NCI-H2029 treated with DMSO at 0.1 percent for 48 hours (cell line): Measurements from ENCODE around the gene ANKRD22.
"Not testable (repeated sequence)": the region's sequence is repeated elsewhere in the genome, so short reads cannot be mapped to it uniquely, and the experiment has no call there.

Experiments
- DNase-seq: peaks from one replicate; lab custom pipeline; 2025; lab: John Stamatoyannopoulos, UW

ANKRD22 gene

DNA sequence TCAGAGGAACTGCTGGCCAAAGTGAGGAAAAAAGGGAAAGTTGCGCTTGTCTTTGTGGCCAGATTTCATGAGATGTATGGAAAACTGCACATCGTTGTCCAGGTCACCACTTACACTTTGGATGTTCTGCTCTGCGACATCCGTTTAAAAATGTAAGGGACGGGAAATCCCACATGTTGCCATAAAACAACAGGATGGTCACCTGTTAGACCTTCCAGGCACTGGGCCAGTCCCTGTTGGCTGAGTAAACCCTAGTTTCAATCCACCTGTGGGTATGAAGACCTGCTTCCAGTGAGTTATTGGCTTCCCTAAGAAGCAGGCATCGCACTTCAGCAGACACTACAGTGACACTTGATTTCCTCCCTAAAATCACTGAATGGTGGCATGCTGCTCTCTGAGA lies 25.7 kb upstream of the ANKRD22 start:
- DNase-seq: no peak

DNA sequence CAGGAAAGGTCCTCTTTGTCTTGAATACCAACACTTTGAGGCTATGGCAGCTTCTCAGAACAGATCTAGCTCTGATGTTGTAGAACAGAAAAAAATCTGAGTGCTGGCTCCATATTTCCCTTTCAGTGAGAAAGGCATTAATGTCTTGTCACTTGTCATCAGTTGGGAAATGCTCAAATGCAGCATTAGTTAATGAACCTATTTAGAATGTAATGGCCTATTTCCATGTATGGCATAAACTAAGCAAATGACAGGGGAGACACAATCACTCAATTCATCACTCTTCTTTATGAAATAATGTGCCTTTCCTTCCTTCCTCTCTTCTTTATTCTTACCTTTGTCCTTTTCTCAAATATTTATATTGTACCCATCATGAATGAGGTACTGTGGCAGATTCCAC lies 23.4 kb upstream of the ANKRD22 start:
- no peak for DNase-seq

DNA sequence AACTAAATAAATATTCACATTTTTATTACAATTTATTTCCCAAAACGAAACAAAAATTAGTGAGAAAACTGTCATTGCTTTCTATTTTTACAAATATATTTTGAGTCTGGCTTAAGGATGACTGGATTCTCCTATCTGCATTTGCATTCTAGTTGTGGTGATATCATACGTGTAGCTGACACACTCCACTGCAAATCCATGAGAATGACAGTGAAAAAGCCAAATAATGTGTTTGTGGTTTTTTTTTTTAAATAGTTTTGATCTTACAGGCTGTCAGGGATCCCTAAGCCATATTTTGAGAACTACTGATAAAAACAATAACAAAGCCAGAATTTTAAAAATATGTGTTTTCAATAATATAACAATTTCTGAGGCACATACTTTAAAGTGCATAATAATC lies 22.6 kb upstream of the ANKRD22 start:
- no peak for DNase-seq

DNA sequence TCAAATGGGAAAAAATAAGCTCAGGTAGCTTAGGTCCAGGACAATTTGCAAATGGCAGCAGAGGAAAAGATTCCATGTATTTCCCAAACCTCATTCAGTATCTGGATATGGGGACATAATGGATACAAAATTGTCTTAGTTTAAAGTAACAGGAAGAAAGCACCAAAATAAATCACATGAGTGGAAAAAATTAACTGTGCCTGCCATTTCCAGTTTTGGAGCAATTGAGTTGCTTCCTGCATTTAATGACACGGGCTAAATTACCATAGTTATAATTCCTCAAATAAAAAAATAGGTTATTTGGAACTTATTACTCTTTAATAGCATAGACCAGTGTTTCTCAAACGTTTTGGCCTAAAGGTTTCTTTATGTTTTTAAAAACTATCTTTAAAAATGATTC lies 22.1 kb upstream of the ANKRD22 start:
- DNase-seq: no peak

DNA sequence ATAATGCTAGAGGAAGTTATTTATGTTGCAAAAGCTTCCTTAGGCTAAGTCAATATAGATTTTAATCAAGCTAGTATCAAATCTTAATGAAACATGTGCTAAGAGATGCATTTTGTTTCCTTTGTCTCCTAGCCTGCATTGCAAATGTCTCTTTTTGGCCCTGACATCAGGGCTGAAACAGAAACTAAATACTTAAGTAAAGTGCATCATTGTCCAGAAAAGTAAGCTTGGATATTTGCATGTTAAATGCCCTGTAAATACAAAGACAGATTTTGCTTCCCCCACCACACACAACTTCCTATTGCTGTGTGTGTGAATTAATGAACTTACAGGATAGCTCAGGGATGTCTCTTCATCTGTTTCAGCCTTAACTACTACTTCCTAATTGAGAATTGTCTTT lies 18.4 kb upstream of the ANKRD22 start:
- DNase-seq: no peak

DNA sequence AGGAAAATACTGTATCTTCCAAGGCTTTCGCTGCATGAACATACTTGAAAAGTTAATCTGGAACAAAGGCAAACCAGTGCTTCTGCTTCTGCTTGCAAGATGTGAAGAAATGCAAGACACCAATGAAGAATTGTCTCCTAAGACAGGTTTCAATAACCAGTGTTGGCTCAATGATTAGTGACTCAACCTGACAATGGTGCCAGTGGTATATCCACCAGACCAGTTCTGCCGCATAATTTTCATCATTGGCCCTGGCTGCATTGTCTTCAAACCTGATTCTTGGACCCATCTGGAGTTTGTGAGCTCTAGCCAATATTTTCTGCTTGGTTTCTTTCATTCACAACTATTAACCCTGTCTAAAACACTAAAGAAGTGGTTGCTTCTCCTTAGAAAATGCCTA lies 14.8 kb upstream of the ANKRD22 start:
- DNase-seq: no peak

DNA sequence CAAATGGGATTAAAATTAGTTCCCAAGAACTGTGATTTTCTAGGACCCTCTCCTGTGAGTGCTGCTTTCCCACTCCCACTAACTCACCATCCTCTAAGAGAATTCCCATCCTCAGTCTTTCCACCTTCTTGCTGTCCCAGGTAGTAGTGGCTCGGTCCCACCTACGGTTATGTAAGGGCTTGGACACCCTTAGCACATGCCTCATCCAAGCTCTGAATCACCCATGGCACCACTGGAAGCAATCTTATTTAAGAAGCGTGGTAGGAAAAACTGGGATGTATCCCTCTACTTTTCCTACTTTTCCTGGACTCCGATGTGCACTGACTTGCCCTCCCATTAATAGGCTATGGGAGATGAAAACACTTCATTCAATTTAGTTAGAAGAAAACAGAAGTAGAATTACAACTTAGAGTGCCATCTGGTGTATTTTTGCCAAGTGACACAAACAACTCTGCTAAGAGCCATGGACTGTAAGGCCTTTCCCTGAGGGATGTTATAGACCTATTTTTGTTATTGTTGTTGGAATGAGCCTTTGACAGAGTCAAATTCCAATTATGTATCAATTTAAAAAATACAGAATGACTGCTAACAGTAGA lies 13.7 kb upstream of the ANKRD22 start:
- DNase-seq: no peak

DNA sequence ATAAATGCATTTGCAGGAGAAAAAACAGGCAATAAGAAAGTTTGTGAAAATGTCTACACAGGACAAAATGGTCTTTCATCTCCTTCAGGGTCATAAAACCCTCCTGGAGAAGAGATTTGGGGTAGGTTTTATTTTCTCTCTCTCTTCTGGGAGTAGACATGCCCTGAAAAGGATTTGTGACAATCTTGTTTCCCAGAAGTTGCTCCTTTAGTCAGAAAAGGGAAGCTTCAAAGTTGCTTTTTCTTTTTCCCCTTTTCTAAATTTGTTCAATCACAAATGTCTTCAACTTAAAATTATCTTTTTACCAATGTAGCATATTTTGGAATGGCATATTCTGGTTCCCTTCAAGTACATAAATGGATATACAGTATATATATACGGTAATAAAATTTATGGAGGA lies 9.4 kb upstream of the ANKRD22 start:
- DNase-seq: no peak

DNA sequence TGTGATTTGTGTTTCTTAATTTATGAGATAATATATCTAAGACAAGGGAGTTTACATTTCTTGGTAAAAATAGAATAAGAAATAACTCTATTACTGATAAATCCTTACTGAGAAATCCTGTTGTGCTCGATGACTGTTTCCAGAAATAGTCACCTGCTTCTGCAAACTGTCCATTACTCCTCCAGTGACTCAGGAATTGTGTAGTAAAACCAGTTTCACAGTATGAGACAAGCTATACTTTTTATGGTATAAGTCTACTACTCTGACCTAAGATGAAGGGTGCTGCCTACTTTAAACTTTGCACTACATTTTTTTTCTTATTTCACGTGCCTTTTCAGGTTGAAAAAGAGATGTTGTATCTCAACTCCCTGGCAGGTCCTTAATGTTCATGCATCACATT lies 6.8 kb upstream of the ANKRD22 start:
- no peak for DNase-seq

DNA sequence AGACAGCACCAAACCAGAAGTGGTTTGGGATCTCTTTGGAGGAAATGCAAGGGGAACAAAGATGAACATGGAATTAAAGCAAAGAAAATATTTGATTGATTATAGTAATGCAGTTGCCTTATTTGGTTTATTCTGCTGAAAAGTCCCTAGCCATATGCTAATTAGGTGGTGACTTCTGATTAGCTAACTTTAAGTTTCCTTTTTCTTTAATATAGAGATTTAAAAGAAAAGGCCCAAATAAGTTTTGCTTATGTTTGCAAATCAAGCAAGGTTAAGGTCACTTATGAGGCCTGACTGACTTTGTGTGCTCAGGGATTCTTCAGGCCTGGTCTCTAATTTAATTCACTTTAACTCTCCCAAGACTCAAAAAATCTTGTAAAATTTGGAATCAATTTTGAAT lies 6.2 kb upstream of the ANKRD22 start:
- no peak for DNase-seq

DNA sequence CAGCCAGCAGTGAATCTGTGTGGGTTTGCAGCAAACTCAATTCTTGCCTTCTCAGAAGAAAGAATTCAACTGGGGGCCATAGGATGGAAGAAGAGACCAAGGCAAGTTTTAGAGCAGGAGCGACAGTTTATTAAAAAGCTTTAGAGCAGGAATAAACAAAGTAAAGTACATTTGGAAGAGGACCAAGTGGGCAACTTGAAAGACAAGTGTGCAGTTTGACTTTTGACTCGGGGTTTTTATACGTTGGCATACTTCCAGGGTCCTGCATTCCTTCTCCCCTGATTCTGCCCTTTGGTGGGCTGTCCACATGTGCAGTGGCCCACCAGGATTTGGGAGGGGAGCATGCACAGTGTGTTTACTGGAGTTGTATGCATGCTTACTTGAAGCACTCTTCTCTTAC lies 3.0 kb upstream of the ANKRD22 start:
- DNase-seq: no peak

DNA sequence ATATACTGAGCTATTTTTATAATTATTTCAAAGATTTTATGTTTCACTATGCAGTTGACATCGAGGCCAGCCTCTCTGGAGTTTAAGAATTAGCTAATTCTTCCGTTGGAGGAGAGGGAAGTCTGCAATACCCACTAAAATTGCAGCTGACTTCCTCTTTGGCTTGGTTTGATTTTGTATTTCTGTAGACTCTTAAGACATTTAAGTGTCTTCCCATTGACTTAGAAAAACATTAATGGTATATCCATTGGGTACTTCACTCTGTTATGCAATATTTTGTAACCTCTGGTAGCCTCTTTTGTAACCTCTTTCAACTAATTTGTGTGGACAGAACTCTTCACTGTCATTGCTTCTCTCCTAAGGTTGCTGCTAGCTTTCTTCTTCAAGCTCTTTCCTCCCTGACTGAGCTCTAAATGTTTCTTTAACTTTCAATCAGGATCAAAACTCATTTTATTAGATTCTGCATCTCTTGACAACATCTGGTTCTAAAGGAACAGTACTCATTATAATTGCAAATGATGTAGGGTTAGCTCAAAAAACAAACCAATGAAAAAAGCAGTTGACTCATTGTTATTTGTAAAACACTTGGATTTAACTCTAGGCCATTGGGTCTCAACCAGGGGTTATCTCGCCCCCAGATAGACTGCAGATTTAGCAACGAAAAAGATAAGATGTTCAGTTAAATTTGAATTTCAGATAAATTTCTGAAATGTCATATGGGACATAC lies 1.7 kb upstream of the ANKRD22 start:
- no peak for DNase-seq

DNA sequence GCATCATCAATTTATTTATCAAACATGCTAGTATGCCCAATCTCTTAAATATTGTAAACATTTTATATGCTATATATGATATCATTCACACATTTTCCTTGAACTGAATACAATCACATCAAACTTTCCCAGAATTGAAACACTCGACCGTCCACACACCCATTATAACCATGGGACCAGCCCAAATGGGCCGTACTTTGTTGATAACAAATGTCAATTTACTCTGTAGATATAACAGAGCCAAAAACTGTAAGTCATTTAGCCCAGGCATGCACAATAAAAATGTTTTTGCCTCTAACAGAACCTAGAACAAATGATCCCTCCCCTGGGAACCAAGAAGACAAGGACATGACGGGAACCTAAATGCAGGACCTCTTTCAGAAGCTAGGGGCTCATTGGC lies 683 bp upstream of the ANKRD22 start:
- no peak for DNase-seq

DNA sequence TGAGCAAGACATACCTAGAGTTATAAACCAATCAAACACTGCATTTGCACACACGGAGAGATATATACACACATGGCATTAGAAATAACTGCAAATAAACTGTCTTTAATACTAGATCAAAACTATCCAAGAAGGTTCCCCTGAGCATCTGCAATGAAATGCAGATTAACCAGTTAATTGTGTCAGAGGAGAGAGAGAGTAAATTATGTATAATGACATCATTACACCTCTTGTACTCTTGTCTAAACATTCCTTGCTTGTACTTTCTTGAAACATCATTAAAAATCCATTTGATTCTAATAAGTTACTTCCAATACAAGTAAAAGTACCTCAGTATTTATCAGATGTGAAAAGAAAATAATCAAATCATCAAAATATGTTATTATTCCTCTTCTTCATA lies 932 bp downstream of the ANKRD22 start:
- DNase-seq: no peak

DNA sequence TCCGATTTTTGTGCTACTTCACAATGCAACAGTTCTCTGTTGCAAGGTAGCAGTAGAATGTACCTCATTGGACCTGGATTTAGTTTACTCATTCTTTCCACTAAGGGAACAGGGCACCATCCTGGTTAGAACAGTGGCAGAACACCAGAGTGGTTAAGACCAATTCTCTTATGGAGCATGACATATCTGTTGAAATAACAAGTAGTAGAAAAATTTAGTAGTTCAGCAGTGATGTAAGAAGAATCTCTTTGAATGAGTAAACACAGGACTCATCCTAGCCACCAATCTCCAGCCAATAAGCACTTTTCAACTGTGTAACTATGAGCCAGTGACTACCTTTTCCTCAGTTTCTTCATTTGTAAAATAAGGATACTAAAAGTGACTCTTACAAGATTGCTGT lies 2.4 kb downstream of the ANKRD22 start:
- no peak for DNase-seq

DNA sequence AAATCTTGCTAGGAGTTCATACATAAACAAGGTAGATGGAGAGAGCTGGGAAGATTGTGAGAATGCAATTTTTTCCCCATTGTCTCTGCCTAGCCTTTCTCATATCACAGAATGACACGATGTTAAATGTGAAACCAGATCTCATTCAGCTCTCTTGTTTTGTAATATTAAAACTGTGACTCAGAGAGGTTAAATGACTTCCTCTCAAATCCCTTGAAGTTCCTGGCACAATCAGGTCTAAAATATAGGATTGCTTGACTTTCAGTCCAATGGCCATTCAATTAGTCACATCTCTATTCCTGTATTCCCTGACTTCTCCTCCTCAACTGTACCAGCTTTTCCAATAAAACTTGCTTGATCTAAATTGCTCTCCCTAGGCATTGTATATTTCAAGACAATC lies 3.1 kb downstream of the ANKRD22 start:
- DNase-seq: no peak

DNA sequence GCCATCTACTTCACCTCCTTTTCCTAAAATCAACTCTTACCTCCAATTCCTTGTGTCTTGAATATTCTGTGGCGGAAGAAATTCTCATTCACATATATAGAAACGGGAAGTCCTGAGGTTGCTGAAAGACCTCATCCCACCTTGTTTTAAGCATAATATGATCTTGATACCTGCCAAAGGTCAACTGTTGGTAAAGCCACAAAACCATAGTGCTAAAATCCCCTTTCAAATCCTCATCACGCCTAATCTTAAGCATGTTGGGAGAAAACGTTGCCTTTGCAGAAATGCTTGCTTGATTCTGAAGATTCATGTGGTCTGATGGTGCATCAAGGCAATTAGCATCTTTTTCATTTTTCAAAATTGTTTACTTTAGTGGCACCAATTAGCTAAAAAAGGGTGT lies 8.5 kb downstream of the ANKRD22 start:
- no peak for DNase-seq

DNA sequence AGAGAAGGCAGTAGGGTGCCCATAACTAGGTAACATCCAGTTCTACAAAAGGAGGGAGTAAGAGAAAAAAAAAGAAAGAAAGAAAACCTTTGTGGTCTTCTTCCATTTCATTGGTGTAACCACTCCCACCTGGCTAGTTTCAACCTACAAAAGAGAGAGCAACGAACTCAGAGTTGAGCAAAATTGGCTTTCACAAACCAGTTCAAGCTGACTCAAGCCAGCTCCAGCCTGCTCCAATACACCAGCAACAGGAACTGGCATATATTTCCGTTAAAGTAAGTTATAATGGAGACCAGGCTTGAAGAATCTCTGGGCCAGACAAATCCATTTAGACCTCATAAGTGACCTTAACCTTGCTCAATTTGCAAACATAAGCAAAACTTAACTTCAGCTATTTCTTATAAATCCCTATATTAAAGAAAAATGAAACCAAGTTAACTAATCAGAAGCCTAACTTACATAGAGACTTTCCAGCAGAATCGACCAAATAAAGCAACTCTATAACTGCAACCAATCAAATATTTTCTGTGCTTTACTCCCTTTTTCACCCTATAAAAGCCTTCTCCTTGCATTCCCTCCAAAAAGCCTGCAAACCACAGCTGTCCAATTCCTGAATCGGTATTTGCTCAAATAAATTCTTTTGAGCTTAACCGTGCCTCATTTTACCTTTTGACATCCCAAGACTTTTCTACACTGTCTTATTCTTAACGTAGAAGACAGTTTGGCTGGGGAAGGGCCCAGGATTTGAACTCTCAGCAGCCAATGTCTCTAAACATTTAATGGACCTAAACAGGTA lies 10.1 kb downstream of the ANKRD22 start:
- DNase-seq: no peak

DNA sequence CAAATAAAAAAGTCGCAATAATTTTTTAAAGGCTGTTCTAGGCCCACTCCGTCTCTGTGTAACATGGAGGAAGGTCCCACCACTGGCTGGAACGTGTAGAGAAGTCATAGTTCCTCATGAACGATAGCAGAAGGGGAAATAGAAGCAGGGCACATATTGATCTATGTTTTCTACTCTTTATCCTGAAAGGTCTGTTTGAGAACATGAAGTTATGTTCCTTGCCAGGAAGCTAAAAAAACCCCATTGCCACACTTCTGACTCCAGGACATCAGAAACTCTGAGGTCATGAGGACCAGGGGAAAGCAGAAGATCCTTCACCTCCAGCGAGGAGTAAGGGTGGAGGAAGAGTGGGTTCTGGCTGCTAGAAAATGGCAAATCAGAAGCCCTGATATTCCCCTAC lies 10.8 kb downstream of the ANKRD22 start:
- no peak for DNase-seq

DNA sequence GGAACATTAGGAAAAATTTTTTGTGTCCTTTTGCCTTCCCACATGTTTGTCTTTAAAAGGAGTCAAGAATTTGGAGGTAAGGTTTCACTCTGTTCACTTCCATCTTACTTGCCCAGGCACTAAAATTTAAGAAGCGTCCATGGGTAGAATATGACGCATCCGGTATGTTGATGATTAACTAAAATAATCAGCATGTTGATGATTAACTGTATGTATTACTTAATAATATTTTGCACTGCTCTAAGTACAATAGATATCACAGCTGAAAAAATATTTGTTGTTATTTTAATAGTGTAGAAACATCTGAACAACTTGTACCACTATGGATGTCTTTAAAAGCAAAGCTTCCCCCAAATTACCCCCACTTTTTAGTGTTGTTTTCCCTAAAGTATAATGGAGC lies 11.5 kb downstream of the ANKRD22 start:
- no peak for DNase-seq

DNA sequence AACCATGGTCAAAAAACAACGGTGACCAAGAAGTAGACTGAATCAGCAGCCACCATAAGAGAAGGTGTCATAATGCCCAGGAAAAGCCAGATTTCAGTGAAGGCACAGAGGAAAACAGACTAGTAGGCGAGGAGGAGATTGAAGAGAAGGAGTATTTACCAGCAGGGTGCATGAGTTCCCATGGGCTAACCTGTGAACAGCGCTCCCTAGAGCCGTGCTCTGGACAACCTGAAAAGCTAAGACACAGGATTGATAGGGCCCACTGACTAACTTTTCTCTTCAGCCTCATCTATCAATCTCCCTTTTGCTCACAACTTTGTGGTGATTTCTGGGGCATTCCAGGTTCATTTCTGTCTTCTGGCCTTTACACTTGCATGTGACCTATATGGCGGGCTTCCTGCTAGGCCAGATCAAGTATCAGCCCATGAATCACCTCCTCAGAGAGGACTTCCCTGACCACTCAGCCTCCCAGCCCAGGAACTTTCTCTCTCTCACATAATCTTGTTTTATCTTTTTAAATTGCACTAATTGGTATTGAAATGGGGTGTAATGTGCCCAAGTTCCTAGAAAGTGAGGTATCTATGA lies 12.8 kb downstream of the ANKRD22 start:
- no peak for DNase-seq

DNA sequence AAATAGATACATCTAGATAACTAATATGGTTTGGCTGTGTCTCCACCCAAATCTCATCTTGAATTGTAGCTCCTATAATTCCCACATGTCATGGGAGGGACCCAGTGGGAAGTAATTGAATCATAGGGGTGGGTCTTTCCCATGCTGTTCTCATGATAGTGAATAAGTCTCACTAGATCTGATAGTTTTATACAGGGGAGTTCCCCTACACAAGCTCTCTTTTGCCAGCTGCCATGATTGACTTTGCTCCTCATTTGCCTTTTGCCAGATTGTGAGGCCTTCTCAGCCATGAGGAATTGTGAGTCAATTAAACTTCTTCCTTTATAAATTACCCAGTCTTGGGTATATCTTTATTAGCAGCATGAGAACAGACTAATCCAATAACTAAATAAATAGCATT lies 14.0 kb downstream of the ANKRD22 start:
- DNase-seq: not testable (repeated sequence)

DNA sequence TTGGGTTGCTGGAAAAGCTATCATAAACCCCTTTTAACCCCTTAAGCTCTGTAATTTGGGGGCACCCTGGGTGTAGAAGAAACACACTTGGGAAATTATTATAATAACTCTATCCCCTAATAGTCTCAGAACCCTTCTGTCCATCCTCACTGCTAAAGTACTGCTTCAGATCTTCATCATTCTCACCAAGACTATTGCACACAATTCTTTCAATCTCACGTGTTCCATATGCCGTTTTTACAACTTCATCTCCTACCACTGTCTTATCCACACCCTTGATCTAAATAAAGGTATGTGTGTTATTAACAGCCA lies 15.8 kb downstream of the ANKRD22 start:
- DNase-seq: no peak
